SK-N-MC (cell line): ENCODE results near the gene PDIA2.

Source experiments
- DNase-seq: peaks from one replicate; pipeline ENCODE4 v3.0.0-alpha.2; 2011; ENCODE audit warnings: low read depth, low spot score
- H3K27ac ChIP-seq: fragments of 200-600 bp; sonication (generic); 2 replicates; pipeline ENCODE4 v1.5.1; 2016; ENCODE audit warnings: mixed run types
- H3K36me3 ChIP-seq: fragments of 200-600 bp; sonication (generic); 2 replicates; pipeline ENCODE4 v1.6.1; 2017; ENCODE audit warnings: antibody characterized with exemption, low read length, mixed read lengths; ENCODE audit not compliant: insufficient read depth
- H3K4me3 ChIP-seq: fragments of 200-600 bp; sonication (generic); 2 replicates; pipeline ENCODE4 v1.5.1; 2016
- H3K9ac ChIP-seq: fragments of 200-600 bp; sonication (generic); 2 replicates; pipeline ENCODE4 v1.8.0; 2017; ENCODE audit warnings: mixed run types, mixed read lengths; ENCODE audit not compliant: insufficient read length
- H3K9me3 ChIP-seq: fragments of 200-600 bp; sonication (generic); 2 replicates; pipeline ENCODE4 v1.6.1; 2017; ENCODE audit warnings: low read depth, mild to moderate bottlenecking, antibody characterized with exemption, low read length, moderate library complexity, mixed read lengths
- EZH2 ChIP-seq: fragments of 200-600 bp; sonication (generic); IDR thresholded peaks from one replicate; pipeline ENCODE4 v1.6.1; 2017; ENCODE audit warnings: antibody characterized with exemption
- FOXP2 ChIP-seq: optimal IDR thresholded peaks from 2 replicates; pipeline ENCODE3; 2011; ENCODE audit warnings: mild to moderate bottlenecking, moderate library complexity; ENCODE audit not compliant: insufficient read depth; ENCODE audit errors: extremely low read length, control extremely low read depth
- POLR2AphosphoS5 ChIP-seq: IDR thresholded peaks from 2 replicates; pipeline ENCODE4 v1.6.1; 2012; ENCODE audit warnings: mild to moderate bottlenecking, low read depth, low read length, borderline replicate concordance

PDIA2 gene

GRCh38 chr16:282491-282890, 473 bp upstream of the PDIA2 start:
- DNase-seq, result no peak
- no peak overlapping the region for H3K4me3 ChIP-seq
- no peak overlapping the region for H3K27ac ChIP-seq
- TF ChIP-seq FOXP2 (no peak), POLR2AphosphoS5 (no peak), EZH2 (no peak)
- H3K9ac ChIP-seq, result no peak overlapping the region
- no peaks in the 10 kb centered on the region for H3K9me3 ChIP-seq
- no peaks in the 10 kb centered on the region for H3K36me3 ChIP-seq

GRCh38 chr16:284204-285120, 1.5 kb downstream of the PDIA2 start:
- H3K4me3 ChIP-seq, result no peak overlapping the region
- no peaks in the 10 kb centered on the region for H3K9me3 ChIP-seq
- H3K36me3 ChIP-seq, result no peaks in the 10 kb centered on the region
- no peak overlapping the region for H3K9ac ChIP-seq
- no peak overlapping the region for H3K27ac ChIP-seq
- DNase-seq, result no peak
- TF ChIP-seq POLR2AphosphoS5 (no peak), FOXP2 (no peak), EZH2 (no peak)

DNA sequence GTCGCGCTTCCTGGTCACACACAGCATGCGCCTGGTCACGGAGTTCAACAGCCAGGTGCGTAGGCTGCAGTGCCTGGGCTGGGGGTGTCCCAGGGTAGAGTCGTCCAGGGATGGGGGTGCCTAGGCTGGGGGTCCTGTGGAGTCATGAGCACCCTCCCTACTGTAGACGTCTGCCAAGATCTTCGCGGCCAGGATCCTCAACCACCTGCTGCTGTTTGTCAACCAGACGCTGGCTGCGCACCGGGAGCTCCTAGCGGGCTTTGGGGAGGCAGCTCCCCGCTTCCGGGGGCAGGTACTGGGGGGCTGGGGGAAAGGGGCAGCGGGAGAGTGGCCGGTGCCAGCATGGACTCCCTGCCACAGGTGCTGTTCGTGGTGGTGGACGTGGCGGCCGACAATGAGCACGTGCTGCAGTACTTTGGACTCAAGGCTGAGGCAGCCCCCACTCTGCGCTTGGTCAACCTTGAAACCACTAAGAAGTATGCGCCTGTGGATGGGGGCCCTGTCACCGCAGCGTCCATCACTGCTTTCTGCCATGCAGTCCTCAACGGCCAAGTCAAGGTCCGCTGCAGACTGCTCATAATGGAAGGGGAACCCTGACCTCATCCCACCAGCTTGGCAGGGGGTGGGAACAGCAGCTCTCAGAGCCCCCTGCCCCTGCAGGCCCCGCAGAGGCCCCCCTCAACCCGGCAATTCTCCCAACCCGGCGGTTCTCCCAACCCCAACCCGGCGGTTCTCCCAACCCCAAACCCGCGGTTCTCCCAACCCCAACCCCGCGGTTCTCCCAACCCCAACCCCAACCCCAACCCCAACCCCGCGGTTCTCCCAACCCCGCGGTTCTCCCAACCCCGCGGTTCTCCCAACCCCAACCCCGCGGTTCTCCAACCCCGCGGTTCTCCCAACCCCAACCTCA, 2.4 kb downstream of the PDIA2 start:
- TF ChIP-seq FOXP2, result no peak
- TF ChIP-seq POLR2AphosphoS5, result no peak
- no peak for TF ChIP-seq EZH2
- Histone ChIP-seq H3K36me3 (no peaks in the 10 kb centered on the region), H3K9ac (no peak overlapping the region), H3K4me3 (no peak overlapping the region), H3K9me3 (no peaks in the 10 kb centered on the region), H3K27ac (no peak overlapping the region)
- no peak for DNase-seq

- Histone ChIP-seq H3K9ac (no peak overlapping the region), H3K9me3 (no peaks in the 10 kb centered on the region), H3K27ac (no peak overlapping the region), H3K4me3 (no peak overlapping the region), H3K36me3 (no peaks in the 10 kb centered on the region; the same call in 1 of the 2 replicates)
- DNase-seq, result no peak
- no peak for TF ChIP-seq FOXP2
- TF ChIP-seq EZH2, result no peak
- no peak for TF ChIP-seq POLR2AphosphoS5
Observed at GRCh38 chr16:286491-287297, 3.7 kb downstream of the PDIA2 start.

DNA sequence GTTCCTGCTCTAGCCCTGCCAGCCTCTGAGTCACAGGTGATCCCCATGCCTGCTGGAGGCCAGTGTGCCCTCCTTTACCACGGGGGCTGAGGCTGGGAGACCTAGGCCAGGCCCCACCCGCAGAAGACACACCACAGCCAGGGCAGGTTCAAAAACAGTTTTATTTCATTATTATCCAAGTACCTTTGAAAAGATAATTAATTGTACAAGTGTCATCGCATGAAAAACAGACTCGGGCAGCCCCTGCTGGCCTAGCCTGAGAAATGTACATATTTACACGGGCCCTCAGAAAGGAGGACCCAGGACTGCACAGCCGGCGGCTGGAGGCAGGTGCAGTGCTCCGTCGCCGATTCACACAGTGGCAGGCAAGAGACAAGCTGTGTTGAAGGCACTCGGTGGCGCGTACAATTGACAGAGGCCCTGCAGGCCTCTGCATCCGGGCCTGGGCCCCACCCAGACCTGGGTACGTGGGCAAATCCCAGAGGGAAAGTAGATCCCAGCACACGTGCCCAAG, 4.4 kb downstream of the PDIA2 start:
- Histone ChIP-seq H3K9ac (no peak overlapping the region), H3K9me3 (no peaks in the 10 kb centered on the region), H3K4me3 (no peak overlapping the region), H3K27ac (no peak overlapping the region), H3K36me3 (no peaks in the 10 kb centered on the region; the same call in 1 of the 2 replicates)
- TF ChIP-seq EZH2 (no peak), POLR2AphosphoS5 (no peak), FOXP2 (no peak)
- no peak for DNase-seq

- Histone ChIP-seq H3K4me3 (no peak overlapping the region), H3K36me3 (no peaks in the 10 kb centered on the region; the same call in 1 of the 2 replicates), H3K27ac (no peak overlapping the region), H3K9me3 (no peaks in the 10 kb centered on the region), H3K9ac (no peak overlapping the region)
- DNase-seq, result no peak
- TF ChIP-seq POLR2AphosphoS5 (no peak), FOXP2 (no peak), EZH2 (no peak)
Observed at GRCh38 chr16:287981-288920, 5.3 kb downstream of the PDIA2 start.

GRCh38 chr16:289395-289997, 6.5 kb downstream of the PDIA2 start:
- no peak for TF ChIP-seq FOXP2
- no peak for TF ChIP-seq EZH2
- no peak for TF ChIP-seq POLR2AphosphoS5
- no peaks in the 10 kb centered on the region for H3K9me3 ChIP-seq
- no peak for DNase-seq
- no peak overlapping the region for H3K9ac ChIP-seq
- H3K36me3 ChIP-seq, result no peaks in the 10 kb centered on the region; the same call in 1 of the 2 replicates
- H3K27ac ChIP-seq, result no peak overlapping the region
- H3K4me3 ChIP-seq, result no peak overlapping the region
